Endothelial cell of umbilical vein (primary cell): ENCODE results near the gene LMNA. TPM values are rescaled to one million over a fixed set of nuclear protein-coding genes. Genes with fewer than 3 reads are reported as not detected.

Experiments
- BruUV-seq: library from RNA; stranded (reverse); fragments of 400-500 nt; replicated peaks from 2 replicates; lab custom pipeline; 2021; lab: Mats Ljungman, UMichigan
- CTCF ChIA-PET: fragments of 300-600, 350-600 bp; sonication (Branson Sonifier 250); formaldehyde crosslinking; loops from one replicate; lab custom pipeline; 2021; ENCODE audit warnings: antibody characterized with exemption, inconsistent platforms; lab: Charles Lee
- POLR2A ChIA-PET: fragments of 300-600, 350-600 bp; sonication (Branson Sonifier 250); formaldehyde crosslinking; loops from one replicate; lab custom pipeline; 2021; ENCODE audit warnings: antibody characterized with exemption, inconsistent platforms; lab: Charles Lee
- DNase-seq: peaks from one replicate; pipeline ENCODE4 v3.0.0-alpha.2; 2011; ENCODE audit warnings: low read depth, low spot score
- FAIRE-seq: peaks from 2 replicates; lab custom pipeline; 2011; peaks lifted over from hg19 to GRCh38; lab: Jason Lieb, UNC
- H2AFZ ChIP-seq: 2 replicates; pipeline ENCODE4 v1.6.0; 2012; ENCODE audit warnings: low read depth, low read length, control low read depth, inconsistent platforms
- H3K27ac ChIP-seq: 2 replicates; pipeline ENCODE4 v1.5.1; 2011; ENCODE audit warnings: low read depth, mild to moderate bottlenecking, control low read depth, low read length, moderate library complexity; ENCODE audit not compliant: insufficient read depth
- H3K27me3 ChIP-seq, 2 experiments: 2 replicates each; pipeline versions ENCODE4 v1.6.0 to v1.6.1; 2011; ENCODE audit warnings: low read length in 2 of 2, mixed read lengths in 1 of 2; ENCODE audit not compliant: control insufficient read depth in 2 of 2, insufficient read depth in 2 of 2
- H3K36me3 ChIP-seq, 2 experiments: 2 replicates in 1 of 2; 3 replicates in 1 of 2; pipeline ENCODE4 v1.5.1; 2011; ENCODE audit warnings: low read length in 2 of 2, mild to moderate bottlenecking in 1 of 2, moderate library complexity in 1 of 2; ENCODE audit not compliant: control insufficient read depth in 2 of 2, insufficient read depth in 2 of 2; ENCODE audit errors: extremely low read depth in 1 of 2
- H3K4me1 ChIP-seq: 3 replicates; pipeline ENCODE4 v1.5.1; 2011; ENCODE audit warnings: mild to moderate bottlenecking, low read length; ENCODE audit not compliant: control insufficient read depth, insufficient read depth; ENCODE audit errors: extremely low read depth
- H3K4me2 ChIP-seq: 2 replicates; pipeline ENCODE4 v1.6.1; 2011; ENCODE audit warnings: low read length, control low read depth, mixed read lengths; ENCODE audit not compliant: insufficient read depth
- H3K4me3 ChIP-seq, 3 experiments: fragments of 200-600 bp in 1 of 3; sonication (generic), shearing (Covaris generic) in 1 of 3; replicated peaks in 1 of 3; 2 replicates each; pipeline ENCODE4 v1.5.1; 2011 to 2016; ENCODE audit warnings: control low read depth in 3 of 3, low read length in 3 of 3, mild to moderate bottlenecking in 2 of 3, inconsistent platforms in 1 of 3, low read depth in 1 of 3, moderate library complexity in 1 of 3; ENCODE audit not compliant: insufficient read depth in 1 of 3
- H3K79me2 ChIP-seq: 2 replicates; pipeline ENCODE4 v1.6.0; 2012; ENCODE audit warnings: low read length, inconsistent platforms; ENCODE audit not compliant: control insufficient read depth, insufficient read depth
- H3K9ac ChIP-seq: replicated peaks from 2 replicates; pipeline ENCODE3; 2011; ENCODE audit warnings: low read length, control low read depth; ENCODE audit not compliant: insufficient read depth; ENCODE audit errors: extremely low read depth
- H3K9me1 ChIP-seq: replicated peaks from 3 replicates; pipeline ENCODE4 v1.6.0; 2011; ENCODE audit warnings: mild to moderate bottlenecking, low read length; ENCODE audit not compliant: control insufficient read depth, insufficient read depth; ENCODE audit errors: extremely low read depth
- H3K9me3 ChIP-seq: replicated peaks from 2 replicates; pipeline ENCODE4 v1.5.1; 2012; ENCODE audit warnings: low read length, inconsistent platforms; ENCODE audit not compliant: control insufficient read depth, insufficient read depth
- H4K20me1 ChIP-seq: replicated peaks from 2 replicates; pipeline ENCODE3; 2011; ENCODE audit warnings: mild to moderate bottlenecking, low read length; ENCODE audit not compliant: control insufficient read depth, insufficient read depth; ENCODE audit errors: extremely low read depth
- EZH2 ChIP-seq: IDR thresholded peaks from 2 replicates; pipeline ENCODE4 v1.6.1; 2012; ENCODE audit warnings: borderline replicate concordance, low read depth, mild to moderate bottlenecking, moderate library complexity, low read length, inconsistent platforms; ENCODE audit not compliant: severe bottlenecking
- FOS ChIP-seq: IDR thresholded peaks from 2 replicates; pipeline ENCODE4 v1.6.1; 2011; ENCODE audit warnings: mild to moderate bottlenecking, low read length, moderate library complexity, borderline replicate concordance; ENCODE audit not compliant: insufficient read depth
- GATA2 ChIP-seq: IDR thresholded peaks from 2 replicates; pipeline ENCODE4 v1.7.0; 2011; ENCODE audit warnings: low read depth, mild to moderate bottlenecking, moderate library complexity, mixed read lengths, low read length; ENCODE audit not compliant: insufficient read length, insufficient read depth
- JUN ChIP-seq: IDR thresholded peaks from 2 replicates; pipeline ENCODE4 v1.6.1; 2011; ENCODE audit warnings: borderline replicate concordance, low read depth; ENCODE audit not compliant: insufficient read length, insufficient read depth
- MYC ChIP-seq: IDR thresholded peaks from one replicate; pipeline ENCODE4 v1.6.1; 2011; ENCODE audit warnings: mild to moderate bottlenecking, low read depth, low read length
- POLR2A ChIP-seq: IDR thresholded peaks from 2 replicates; pipeline ENCODE4 v1.6.1; 2012; ENCODE audit warnings: low read depth, mild to moderate bottlenecking, control low read depth, low read length
- POLR2AphosphoS5 ChIP-seq: IDR thresholded peaks from 2 replicates; pipeline ENCODE4 v1.6.1; 2012; ENCODE audit warnings: low read depth, mild to moderate bottlenecking, control low read depth, low read length, moderate library complexity; ENCODE audit not compliant: insufficient read depth
- dilution Hi-C: fragments of 300-500 bp; cut with MboI; formaldehyde crosslinking; loops from one replicate; pipeline ENCODE4 v1.15.0; 2019; ENCODE audit warnings: low sequenced_read_pairs; ENCODE audit not compliant: extremely low pct_ligation_motif_present
- intact Hi-C: fragments of 100-400 bp; cut with micrococcal nuclease; formaldehyde crosslinking; loops from one replicate; pipeline ENCODE4 v1.10.0; 2022
- polyA plus RNA-seq, 4 experiments: library from polyadenylated mRNA; depleted of rRNA in 3 of 4; stranded (reverse) in 3 of 4; unstranded in 1 of 4; fragments of >200 nt; gene quantifications; 2 replicates each; pipeline versions ENCODE4 v1.2.1 to v1.2.3, GENCODE V29; 2011 to 2012; ENCODE audit warnings: missing spikeins in 1 of 4
- total RNA-seq: library from RNA; stranded (reverse); gene quantifications from 2 replicates; pipeline ENCODE4 v1.2.3, GENCODE V29; 2021
- TF ChIP-seq, protein P1 (sequence below), 2 donors: IDR thresholded peaks; 1 replicate in 1 of 2; 2 replicates in 1 of 2; pipeline ENCODE4 v1.5.1; 2011; ENCODE audit warnings: low read length in 2 of 2, mild to moderate bottlenecking in 2 of 2, moderate library complexity in 2 of 2, control low read depth in 1 of 2, inconsistent platforms in 1 of 2, low read depth in 1 of 2; ENCODE audit not compliant: insufficient read depth in 1 of 2; ENCODE audit errors: extremely low read depth in 1 of 2
- TF ChIP-seq, protein P2 (sequence below): IDR thresholded peaks from 2 replicates; pipeline ENCODE4 v1.6.1; 2011; ENCODE audit not compliant: insufficient read depth, insufficient read length

LMNA gene
- total and polyA plus RNA-seq, 2 donors (not counting 3 experiments of a cell fraction or from before 2014, with no cell fraction given): 371 to 742 TPM

DNA sequence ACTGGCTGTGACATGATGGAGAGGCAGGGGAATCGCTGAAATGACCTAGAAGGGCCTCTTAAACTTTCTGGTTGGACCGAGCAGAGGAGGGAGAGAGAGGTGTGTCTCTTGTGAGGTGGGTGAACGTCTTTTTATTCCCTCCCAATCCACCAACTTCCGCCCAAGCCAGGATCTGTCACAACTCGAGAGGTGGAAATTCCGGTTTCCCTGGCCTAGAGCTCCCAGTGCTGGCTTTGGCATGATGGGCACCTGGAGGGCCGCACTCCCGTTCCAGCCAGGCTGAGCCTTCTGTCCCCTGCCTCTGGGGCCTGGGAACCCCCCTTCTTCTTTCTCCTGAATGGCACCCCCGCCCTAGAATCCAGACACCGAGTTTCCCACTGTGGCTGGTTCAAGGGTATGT lies 38.9 kb downstream of the LMNA start, which contains the start of gene SEMA4A:
Gene SEMA4A, plus strand, starts transcription at position 224 of the 400 bp plus-strand sequence. CDS start 994 bp downstream, outside the sequence.
- Histone ChIP-seq H2AFZ (no peak within 1 kb of the TSS), H3K27me3 (no peaks in the 10 kb centered on the region), H3K36me3 (no peaks in the 10 kb centered on the region), H4K20me1 (no peaks in the 10 kb centered on the region), H3K9me3 (no peaks in the 10 kb centered on the region), H3K9ac (no peak within 1 kb of the TSS), H3K9me1 (no peaks in the 10 kb centered on the region), H3K27ac (no peak within 1 kb of the TSS), H3K4me2 (no peak within 1 kb of the TSS), H3K79me2 (no peaks in the 10 kb centered on the region), H3K4me1 (peaks cover 3% of the 10 kb centered on the region), H3K4me3 (no peak within 1 kb of the TSS)
- CTCF ChIA-PET: interaction anchor here (1.1 to 1.5 kb wide), 2 partner anchors 22 to 72 kb away, joined by 3 to 9 read pairs; no protein-coding TSS in a partner anchor
- intact Hi-C loops (no loop called here), dilution Hi-C loops (no loop called here)
- POLR2A ChIA-PET: interaction anchor here (0.6 kb wide), 1 partner anchor 30 kb away, joined by 5 read pairs; no protein-coding TSS in a partner anchor
- no peak for DNase-seq
- no TSS peak for BruUV-seq
- no peak for TF ChIP-seq FOS
- no peak for TF ChIP-seq POLR2AphosphoS5
- no peak for TF ChIP-seq GATA2
- TF ChIP-seq JUN: no peak
- FAIRE-seq: no peak

DNA sequence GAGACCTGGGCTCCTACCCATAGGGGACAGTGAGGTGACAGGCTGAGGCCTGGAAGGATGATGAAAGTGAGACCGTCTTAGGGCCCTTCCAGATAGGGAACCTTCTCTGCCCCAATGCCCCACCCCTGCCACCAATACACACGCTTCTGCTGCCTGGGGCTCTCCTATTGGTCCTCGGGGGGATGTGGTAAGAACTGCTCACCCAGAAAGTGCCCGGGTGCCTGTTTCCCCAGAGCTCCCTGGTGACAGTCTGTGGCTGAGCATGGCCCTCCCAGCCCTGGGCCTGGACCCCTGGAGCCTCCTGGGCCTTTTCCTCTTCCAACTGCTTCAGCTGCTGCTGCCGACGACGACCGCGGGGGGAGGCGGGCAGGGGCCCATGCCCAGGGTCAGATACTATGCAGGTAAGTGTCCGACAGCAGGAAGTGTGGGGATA lies 39.8 kb downstream of the LMNA start:
- H3K36me3 ChIP-seq: no peaks in the 10 kb centered on the region
- no peaks in the 10 kb centered on the region for H3K9me1 ChIP-seq
- no peak overlapping the region for H2AFZ ChIP-seq
- H4K20me1 ChIP-seq: no peaks in the 10 kb centered on the region
- H3K27ac ChIP-seq: no peak overlapping the region
- H3K9me3 ChIP-seq: no peaks in the 10 kb centered on the region
- FAIRE-seq (no peak), DNase-seq (no peak)
- H3K79me2 ChIP-seq: no peaks in the 10 kb centered on the region
- no peak for TF ChIP-seq EZH2
- TF ChIP-seq GATA2: no peak
- TF ChIP-seq, protein P1, sequence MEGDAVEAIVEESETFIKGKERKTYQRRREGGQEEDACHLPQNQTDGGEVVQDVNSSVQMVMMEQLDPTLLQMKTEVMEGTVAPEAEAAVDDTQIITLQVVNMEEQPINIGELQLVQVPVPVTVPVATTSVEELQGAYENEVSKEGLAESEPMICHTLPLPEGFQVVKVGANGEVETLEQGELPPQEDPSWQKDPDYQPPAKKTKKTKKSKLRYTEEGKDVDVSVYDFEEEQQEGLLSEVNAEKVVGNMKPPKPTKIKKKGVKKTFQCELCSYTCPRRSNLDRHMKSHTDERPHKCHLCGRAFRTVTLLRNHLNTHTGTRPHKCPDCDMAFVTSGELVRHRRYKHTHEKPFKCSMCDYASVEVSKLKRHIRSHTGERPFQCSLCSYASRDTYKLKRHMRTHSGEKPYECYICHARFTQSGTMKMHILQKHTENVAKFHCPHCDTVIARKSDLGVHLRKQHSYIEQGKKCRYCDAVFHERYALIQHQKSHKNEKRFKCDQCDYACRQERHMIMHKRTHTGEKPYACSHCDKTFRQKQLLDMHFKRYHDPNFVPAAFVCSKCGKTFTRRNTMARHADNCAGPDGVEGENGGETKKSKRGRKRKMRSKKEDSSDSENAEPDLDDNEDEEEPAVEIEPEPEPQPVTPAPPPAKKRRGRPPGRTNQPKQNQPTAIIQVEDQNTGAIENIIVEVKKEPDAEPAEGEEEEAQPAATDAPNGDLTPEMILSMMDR (IDR thresholded peaks at IDR 0.05; ENCODE audit: extremely low read depth in 1 of 2, insufficient read depth in 1 of 2, low read depth in 1 of 2, low read length in 2 of 2): no peak
- TF ChIP-seq, protein P2, sequence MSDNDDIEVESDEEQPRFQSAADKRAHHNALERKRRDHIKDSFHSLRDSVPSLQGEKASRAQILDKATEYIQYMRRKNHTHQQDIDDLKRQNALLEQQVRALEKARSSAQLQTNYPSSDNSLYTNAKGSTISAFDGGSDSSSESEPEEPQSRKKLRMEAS: no peak
- no peak for TF ChIP-seq POLR2A
- TF ChIP-seq MYC: no peak
- TF ChIP-seq JUN: no peak
- no peak for TF ChIP-seq POLR2AphosphoS5
- TF ChIP-seq FOS: no peak
- H3K4me3 ChIP-seq: no peak overlapping the region
- H3K9ac ChIP-seq: no peak overlapping the region
- H3K27me3 ChIP-seq: no peaks in the 10 kb centered on the region
- POLR2A ChIA-PET: interaction anchor here (0.6 to 1.8 kb wide), 2 partner anchors 59 to 63 kb away, joined by 3 to 7 read pairs; partner anchors contain the start of gene PMF1
- CTCF ChIA-PET: interaction anchor here (1.1 to 1.5 kb wide), 2 partner anchors 22 to 71 kb away, joined by 3 to 9 read pairs; no protein-coding TSS in a partner anchor
- H3K4me2 ChIP-seq: no peak overlapping the region
- dilution Hi-C loops (no loop called here), intact Hi-C loops (no loop called here)
- BruUV-seq: no TSS peak
- no peaks in the 10 kb centered on the region for H3K4me1 ChIP-seq
